SHP77 treated with DMSO at 0.1 percent for 48 hours (cell line): ENCODE measurements around the gene PCDHGA1.

Experiments
- DNase-seq: peaks from one replicate; lab custom pipeline; 2025; lab: John Stamatoyannopoulos, UW

PCDHGA1 gene

DNA sequence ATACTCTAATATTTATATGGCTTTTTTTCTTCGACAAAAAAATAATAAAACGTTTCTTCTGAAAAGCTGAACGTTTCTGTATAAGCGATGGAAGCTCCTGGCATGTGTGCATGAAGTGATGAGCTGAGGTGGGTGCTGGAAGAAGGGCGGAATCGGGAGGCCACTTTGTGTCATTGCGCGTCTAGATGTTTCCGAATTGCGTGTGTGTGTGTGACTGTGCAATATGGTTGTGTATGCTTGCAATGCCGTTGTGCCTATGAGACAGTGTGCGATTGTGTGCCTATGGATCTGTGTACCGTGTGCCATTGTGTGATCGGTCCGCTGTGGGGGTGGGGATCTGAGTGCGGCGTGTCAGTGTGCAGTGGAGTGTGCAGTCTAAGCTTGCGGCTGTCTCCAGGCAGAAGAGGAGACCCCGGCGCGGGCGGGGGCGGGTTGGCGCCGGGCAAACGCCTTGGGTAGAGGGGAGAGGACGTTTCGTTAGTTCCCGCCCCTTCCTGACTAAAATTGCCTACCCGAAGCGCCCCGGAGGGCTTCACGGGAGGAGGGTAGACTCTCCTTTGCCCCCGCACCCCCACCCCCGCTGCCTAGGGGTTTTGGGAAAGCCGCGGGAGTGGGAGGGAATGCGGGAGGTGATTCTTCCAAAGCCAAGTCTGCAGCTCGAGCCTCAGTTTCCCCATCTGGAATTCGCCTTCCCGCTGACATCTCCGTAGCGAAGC lies 182.8 kb downstream of the PCDHGA1 start:
- no peak for DNase-seq

DNA sequence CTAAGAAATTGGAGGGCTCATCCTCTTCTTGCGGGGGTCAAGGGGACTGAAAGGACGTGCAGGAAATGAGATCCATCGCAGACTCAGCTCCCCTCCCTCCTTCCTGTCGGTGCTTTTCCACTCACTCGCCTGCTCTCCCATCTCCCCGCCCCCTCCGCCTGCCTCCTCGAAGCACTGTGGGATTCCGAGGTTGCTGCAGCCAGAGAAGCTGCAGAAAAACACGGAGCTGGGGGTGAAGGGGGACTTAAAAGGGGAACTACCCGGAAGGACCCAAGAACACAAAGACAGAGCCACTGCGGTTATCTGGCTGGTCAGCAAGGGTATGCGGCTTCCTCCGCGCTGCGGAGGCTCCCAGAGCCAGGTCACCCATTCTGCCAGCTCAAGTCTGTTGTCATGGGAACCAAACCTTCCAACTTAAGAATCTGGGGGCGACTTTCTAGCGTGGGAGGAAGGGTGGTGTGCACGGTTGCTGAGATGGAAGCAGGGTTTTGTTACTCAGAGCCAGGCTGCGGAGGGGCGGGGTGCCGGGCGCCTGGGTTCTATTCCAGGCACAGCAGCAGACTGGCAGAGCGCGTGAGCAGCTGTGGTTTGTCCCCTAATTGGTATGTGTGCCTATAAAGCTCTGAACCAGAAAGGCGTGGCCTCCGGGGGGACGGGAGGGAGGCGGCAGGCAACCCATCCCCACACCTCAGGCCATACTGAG lies 183.5 kb downstream of the PCDHGA1 start:
- DNase-seq: no peak

DNA sequence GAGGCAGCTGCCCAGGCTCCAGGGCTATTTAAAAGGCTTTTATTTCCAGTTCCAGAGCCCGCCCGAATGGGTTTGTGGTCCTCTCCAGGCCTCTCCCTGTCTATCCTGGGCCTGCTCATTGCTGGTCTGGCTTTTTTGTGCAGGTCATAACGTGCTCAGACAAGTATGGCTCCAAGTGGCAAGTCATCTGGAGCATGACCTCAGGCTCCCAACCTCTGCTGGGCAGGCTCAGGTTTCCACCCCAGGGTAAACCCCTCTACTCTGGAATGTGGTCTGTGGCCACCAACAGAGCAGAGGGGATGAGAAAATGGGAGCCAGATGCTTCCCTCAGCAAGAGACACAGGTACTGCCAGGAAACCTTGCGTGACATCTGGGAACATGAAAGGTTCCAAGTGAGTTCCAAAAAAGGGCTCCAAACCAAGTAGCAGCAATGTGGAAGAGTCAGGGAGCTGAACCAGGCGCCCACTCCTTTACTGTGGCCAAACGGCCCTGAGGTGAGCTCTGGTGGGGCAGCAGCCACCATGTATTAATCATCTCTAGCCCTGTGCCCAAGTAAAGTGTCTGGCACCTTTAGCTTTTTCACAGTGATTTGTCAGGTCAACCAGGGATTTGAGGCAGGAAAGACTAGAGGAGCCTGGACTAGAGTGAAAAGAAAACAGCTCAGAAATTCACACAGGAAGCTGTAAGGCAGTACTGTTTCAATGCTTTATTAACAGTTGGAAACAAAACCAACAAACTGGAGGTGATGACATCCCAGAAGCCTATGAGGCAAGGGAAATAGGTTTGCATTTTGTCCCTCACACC lies 184.2 kb downstream of the PCDHGA1 start:
- no peak for DNase-seq

DNA sequence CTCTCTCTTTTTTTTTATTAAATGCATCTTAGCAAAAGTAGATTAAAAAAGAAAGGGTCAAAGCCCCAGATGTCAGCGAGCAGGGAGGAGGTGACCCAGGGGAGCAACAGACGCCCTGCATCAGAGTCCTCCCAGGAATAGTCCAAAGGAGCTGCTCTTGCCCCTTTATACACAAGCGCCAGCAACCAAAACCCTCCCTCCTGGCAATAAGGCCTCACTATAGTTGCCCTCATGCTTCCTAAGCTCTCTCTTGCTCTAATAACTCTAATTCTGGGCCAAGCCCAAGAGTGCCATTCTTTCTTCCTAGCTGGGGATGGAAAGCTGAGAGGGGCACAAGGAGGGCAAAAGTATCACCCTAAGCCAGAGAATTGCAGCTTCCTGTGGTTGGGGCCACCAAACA lies 184.8 kb downstream of the PCDHGA1 start:
- DNase-seq: no peak

DNA sequence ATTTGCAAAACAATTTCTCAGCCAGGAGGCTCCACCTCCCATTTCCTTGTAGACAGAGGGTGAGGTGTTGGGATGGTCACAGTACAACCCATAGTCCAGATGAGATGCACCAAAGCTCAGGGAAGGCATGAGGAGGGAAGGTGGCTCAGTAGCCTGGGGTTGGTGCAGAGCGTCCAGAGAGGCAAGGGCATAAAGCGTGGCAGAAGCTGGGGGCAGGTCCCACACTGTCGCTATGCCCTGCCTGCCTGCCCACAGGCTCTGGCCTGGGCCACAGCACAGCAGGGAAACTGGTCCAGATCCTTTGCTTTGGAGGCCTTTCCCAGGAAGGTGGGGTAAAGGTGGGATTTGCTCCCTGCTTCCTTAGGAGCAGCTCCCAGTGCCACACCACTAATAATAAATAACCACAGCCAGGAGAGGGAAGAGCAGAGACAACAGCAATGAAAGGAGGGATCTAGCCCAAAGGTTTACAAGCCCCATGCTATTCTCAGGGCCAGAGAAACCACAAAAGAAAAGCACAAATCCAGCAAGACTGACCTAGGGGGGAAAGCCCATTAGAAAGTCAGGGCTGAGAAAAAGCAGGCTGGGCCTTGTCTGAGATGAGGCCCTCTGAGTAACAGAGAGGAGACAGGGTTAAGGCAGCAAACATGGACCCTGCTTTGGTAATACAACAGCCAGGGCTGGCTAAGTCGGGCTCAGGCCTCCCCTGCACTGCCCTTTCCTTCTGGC lies 185.8 kb downstream of the PCDHGA1 start:
- DNase-seq: no peak

DNA sequence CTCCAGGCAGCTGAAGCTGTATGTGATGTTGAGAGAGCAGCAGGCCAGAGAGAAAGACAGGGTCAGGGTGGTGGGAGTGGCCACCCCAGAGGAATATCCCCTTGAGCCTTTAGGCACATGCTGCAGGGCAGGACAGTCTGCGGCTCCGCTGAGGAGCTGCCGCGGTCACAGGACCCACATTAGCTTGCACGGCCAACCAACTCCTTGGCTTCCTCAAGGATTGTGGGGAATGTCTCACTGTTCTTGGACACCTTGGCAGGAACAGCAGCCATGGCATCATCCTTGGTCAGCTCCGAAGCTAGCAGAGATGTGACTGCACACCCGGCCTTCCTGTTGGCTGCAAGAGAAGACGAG lies 186.3 kb downstream of the PCDHGA1 start:
- no peak for DNase-seq

DNA sequence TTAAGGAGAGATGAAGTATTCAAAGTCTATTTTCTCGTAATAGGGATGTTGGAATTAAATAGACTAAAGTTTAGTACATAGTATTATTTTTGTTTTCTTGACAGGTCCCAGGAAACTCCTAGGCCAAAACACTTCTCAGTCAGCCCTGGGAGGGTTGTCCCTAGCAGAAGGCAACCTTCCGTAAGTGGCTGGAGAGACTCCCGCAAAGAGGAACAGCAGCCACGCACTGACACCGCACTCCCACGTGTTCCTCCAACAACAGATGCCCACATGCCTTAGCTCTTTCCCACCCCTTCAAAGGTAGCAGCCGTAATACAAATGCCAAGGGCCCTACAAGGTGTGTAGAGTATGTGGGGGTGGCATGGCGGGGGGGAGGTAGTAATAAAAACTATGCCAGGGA lies 187.0 kb downstream of the PCDHGA1 start:
- DNase-seq: no peak

DNA sequence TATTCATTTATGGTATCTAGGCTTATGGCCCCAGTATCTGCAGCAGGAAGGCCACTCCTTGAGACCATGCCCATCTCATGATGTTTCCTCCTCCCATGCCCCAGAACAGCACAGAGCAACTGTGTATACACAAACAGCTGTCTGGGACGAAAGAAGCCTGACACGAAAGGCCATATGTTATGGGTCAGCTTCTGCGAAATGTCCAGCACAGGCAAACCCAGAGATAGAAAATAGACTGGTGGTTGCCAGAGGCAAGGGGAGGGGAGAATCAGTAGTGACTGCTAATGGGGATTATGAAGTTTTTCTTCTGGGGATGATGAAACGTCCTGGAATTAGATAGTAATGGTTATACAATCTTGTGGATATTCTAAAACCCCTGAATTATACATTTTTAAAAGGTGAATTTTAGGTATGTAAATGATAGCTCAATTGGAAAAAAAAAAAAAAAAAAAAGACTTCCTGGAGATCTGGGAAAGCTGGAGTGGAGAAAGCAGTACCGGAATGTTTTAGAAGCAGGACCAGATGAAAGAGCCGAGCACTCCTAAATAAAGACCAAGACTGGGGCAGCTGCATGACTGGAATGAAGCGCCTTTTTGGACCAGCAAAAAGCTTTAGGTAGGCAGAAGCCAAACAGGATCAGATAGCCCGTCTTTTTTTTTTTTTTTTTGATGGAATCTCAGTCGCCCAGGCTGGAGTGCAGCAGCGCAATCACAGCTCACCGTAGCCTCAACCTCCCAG lies 187.7 kb downstream of the PCDHGA1 start:
- DNase-seq: no peak

DNA sequence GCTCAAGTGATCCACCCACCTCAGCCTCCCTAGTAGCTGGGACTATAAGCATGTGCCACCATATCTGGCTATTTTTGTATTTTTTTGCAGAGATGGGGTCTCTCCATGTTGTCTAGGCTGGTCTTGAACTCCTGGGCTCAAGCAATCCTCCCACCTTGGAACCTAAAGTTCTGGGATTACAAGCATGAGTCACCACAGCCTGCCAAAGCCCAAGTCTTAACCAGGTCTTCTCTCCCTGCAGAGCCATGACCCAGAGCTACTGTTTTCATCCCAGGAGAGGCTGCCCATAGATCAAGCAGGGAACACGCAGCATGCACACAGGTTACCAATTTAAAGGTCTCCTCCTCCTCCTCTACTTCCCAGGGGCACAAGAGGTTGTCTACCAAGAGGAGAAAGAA lies 188.3 kb downstream of the PCDHGA1 start:
- DNase-seq: no peak

DNA sequence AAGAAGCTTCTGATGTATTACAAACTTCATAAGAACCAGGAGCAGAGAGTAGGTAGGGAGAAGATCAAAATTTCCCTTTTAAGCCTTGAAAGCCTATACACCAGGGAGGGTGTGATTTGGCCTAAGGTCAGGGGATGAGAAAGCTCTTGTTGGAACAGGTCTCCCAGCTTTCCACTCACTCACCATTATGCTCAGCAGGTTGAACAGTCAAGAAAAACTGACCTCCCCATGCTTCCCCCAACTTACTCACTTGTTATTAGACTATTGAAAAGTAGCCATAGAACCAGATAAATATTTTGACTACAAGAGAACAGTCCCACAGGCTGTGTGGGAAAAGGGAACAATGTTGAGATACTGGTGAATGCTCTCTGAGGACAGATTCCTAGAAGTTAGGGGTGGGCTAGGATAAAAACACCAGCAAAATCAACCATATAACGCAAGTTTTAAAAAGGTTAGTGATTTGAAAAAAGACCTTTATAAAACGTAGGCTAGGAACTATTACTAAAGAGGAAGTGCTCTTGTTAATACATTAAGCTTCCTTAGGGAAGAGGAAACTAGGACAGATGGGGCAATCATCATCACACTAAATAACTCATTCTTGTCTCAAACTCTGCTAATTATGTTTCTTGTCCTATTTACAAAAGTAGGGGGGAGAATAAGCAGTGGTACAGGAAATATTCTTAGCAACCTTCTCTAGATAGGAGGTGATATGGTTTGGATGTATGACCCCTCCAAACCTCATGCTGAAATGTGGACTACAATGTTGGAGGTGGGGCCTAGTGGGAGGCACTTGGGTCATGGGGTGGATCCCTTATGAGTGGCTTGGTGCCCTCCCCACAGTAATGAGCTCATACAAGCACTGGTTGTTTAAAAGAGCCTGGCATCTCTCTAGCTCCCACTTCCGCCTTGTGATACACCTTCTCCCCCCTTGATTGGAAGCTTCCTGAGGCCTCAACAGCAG lies 189.6 kb downstream of the PCDHGA1 start:
- no peak for DNase-seq

DNA sequence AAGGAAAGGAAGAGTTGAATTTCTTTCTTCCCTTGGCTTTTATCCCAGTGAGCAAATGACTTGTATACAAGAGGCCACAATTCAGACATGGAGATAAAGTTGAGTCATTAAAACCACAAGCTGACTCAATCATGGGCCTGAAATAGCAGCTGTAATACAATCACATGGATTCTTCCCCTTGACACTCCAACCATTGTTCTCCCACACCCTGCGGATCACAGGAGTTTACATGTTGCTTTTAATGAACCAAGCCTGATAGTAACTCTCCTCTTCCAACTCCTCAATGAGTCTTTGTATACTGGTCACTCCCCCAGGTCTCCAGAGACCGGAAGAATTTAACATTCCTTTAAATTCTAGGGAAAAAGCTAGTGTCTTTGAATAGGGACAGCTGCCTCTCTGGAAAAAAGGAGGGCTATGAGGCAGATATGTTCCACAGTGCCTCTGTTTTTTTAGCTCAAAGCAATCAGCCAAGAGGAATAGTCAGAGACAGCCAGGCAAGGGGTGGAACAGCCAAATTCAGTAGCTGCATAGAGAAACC lies 191.0 kb downstream of the PCDHGA1 start:
- no peak for DNase-seq

DNA sequence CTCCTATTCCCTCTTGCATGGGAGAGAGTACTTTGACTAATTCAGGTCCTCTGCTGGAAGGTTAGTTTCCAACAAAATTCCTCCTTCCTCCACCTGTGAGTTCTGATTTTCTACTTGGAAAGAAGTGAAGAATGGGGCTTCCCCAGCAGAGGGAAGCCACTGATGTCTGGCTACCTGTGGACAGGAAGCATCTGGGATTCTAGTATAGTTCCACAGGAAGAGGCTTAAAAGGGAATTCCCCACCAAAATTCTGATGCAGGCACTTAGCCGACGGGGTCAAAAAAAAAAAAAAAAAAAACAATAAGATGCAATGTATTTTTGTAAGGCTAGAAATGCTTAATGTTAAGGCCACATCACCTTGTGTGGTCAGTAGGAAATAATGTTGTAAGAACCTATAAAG lies 192.0 kb downstream of the PCDHGA1 start:
- DNase-seq: no peak

DNA sequence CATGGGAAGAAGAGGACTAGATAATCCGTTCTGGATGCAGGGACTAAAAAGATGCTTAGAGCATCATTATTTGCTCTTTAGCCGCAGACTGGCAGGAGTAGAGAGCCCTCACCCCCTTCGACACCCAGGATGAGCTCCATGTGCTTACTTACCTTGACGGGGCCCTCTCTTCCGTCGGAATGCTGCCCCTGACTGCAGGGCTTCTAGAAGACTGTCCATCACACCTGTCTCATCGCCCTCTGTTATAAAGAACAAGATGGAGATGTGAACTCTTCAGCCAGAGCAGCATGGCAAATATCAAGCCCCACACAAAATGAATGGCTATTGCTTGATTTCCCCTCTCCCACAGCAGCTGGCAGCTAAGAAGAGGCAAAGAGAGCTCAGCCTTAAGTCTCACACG lies 193.7 kb downstream of the PCDHGA1 start:
- DNase-seq: no peak

DNA sequence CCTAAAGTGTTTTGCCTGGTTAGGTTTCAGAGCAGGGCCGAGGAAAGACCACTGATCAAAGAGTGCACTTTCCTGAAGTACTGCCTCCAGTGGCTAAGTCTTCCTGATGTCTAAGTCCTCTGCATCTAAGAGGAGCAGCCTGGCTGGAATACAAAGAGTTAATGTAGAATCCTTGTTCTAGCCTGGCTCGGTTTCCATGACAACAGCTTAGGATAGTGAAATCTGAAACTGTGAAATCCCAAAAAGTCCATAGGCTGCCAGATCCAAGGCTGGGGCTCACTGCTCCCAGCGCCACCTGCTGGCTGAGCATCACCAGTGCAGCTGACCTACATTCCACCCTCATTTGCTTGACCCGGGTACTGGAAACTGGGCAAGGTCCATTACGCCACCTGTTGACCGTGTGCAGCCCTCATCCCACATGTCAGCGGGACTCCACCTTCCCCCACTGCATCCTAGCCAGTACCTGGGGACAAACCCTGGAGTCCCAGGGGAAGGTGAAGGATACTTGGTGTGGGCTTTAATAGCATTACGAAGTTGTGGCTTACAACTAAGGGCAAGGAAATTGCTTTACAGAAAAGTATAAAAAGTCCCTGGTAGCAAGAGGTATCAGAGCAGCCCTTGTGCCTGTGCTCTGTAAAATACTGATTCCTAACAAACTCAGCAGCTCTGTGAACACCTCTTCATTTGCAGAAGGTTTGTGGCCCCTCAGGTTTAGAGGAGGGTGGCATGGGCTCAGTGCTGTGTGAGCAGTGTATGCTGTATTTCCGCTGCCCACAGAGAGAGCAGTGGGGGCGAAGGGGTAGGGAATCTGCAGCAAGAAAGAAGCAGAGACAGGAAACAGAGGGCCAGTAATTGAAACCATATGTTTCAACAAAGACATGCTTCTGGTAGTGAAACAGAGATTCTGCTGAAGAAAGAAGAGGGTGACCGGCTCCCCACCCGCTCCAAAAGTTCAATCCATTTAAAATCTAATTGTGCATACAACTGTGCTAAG lies 194.6 kb downstream of the PCDHGA1 start:
- DNase-seq: peak; percentile 82

DNA sequence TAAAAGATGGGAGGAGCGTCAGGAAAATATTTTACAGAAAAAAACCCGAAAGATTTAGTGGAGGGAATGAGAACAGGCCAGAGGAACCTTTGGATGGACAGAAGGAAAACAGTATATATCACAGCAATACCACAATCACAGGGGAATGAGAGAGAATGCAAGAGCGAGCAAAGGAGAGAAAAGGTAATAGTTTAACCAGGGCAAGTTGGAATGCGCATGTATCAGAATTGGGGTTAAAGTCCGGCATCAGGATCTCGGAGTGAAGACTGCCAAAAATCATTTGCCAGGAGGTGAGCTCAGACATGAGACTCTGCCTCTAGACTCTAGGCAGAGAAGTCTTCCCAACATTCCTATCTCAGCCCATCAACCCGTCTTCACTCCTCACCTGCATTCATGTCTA lies 195.3 kb downstream of the PCDHGA1 start:
- no peak for DNase-seq

DNA sequence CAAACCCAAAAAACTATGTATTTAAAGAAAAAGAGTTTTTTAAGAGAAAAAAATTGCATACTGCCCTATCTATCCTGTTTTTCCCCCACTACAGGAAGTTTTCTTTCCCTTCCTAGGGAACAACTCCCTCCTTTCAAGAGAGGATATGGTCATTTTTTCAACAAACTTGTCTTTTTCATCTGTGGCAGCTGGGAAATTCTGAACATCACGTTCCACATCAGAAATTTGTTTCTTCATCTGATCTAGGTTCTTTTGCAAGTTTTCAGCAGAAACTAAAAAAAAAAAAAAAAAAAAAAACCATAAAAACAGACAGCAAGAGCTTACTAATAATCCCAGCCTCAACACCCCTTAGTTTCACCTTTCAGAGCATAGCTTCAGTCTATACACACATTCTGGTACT lies 197.1 kb downstream of the PCDHGA1 start:
- DNase-seq: no peak

DNA sequence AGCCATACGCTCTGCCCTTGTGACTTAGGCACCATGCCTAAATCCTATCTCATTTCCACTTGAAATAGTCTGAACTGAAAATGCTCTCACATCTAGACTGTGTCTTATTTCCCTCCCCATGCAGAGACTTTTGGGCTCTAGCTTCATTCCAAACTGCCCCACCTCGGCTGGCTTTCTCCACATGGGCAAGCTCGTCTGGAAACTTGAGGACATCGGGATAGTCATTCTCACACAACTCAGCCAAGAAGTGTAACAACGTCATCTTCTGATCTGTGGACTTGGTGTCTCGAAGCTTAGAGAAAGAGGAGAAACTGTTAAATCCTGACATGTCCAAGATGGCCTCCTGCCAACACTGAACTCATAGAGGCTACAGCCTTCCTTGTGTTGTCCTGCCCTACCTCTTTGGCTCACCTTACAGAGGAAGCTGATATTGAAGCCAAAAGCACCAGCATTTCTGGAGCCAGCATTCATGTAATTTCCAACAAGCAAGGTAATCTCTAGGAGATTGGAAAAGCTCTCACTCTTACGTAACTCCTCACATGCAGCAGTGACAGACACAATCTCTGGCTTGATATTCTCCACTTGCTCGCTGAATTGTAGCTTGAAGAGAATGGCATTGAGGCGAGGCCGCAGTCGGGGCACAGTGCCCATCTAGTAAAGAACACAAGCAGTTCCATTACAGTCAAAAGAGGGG lies 198.1 kb downstream of the PCDHGA1 start:
- no peak for DNase-seq

DNA sequence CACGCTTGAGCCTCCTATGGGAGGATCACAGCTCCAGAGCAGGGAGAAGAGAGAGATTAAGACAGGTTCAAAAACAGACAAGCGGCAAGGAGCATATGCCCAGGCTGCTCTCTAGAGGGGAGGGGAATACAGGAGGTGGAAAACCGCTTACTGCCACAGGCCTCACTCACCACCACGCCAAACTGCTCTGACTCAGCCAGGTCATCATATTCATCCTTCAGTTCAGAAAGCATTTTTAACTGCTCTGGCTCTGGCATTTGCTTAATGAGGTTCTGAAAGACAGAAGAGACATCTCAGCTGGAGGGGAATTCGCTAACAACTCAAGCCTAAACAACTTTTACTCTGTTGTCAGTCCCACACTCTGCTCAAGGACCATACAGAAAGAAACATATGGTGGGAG lies 198.7 kb downstream of the PCDHGA1 start:
- DNase-seq: no peak
